HepG2 (cell line): ENCODE data around the gene ADAT3. TPM values are rescaled to one million over a fixed set of nuclear protein-coding genes. Genes with fewer than 3 reads are reported as not detected.

Experiments
- ARNT ChIP-seq: fragments of 450-650 bp; IDR thresholded peaks from 2 replicates; pipeline ENCODE4 v1.6.1; 2017
- BHLHE40 ChIP-seq: IDR thresholded peaks from 2 replicates; pipeline ENCODE4 v1.6.1; 2011; ENCODE audit warnings: low read length, improper control_type of control experiment
- EED ChIP-seq: sonication (generic); formaldehyde crosslinking; IDR thresholded peaks from 2 replicates; pipeline ENCODE4 v1.5.0; 2020; ENCODE audit warnings: mild to moderate bottlenecking, missing genetic modification reagents
- GABPB1 ChIP-seq: IDR thresholded peaks from 2 replicates; pipeline ENCODE4 v1.6.1; 2016; ENCODE audit warnings: mild to moderate bottlenecking, missing genetic modification reagents, moderate library complexity, missing compliant biosample characterization
- HMG20A ChIP-seq: IDR thresholded peaks from 2 replicates; pipeline ENCODE4 v1.6.1; 2016; ENCODE audit warnings: borderline replicate concordance
- JDP2 ChIP-seq: sonication (generic); formaldehyde crosslinking; IDR thresholded peaks from 2 replicates; pipeline ENCODE4 v1.8.1; 2022; ENCODE audit warnings: missing genetic modification reagents, borderline replicate concordance
- MYPOP ChIP-seq: sonication (generic); formaldehyde crosslinking; IDR thresholded peaks from 2 replicates; pipeline ENCODE4 v1.8.1; 2023; ENCODE audit warnings: mild to moderate bottlenecking, moderate library complexity, missing genetic modification reagents
- NFE2 ChIP-seq: sonication (generic); formaldehyde crosslinking; IDR thresholded peaks from 2 replicates; pipeline ENCODE4 v1.4.0; 2020; ENCODE audit warnings: missing genetic modification reagents
- PAWR ChIP-seq: sonication (generic); formaldehyde crosslinking; IDR thresholded peaks from 2 replicates; pipeline ENCODE4 v1.4.0; 2020; ENCODE audit warnings: missing genetic modification reagents, mild to moderate bottlenecking, borderline replicate concordance
- SIX4 ChIP-seq: sonication (generic); formaldehyde crosslinking; IDR thresholded peaks from 2 replicates; pipeline ENCODE4 v1.4.0; 2020; ENCODE audit warnings: missing genetic modification reagents
- SMYD3 ChIP-seq: sonication (generic); formaldehyde crosslinking; IDR thresholded peaks from 2 replicates; pipeline ENCODE4 v1.8.1; 2023; ENCODE audit warnings: mild to moderate bottlenecking, missing genetic modification reagents
- ZBTB39 ChIP-seq: sonication (generic); formaldehyde crosslinking; IDR thresholded peaks from 2 replicates; pipeline ENCODE4 v1.5.0; 2020; ENCODE audit warnings: missing genetic modification reagents
- ZC3H13 ChIP-seq: sonication (generic); formaldehyde crosslinking; IDR thresholded peaks from 2 replicates; pipeline ENCODE4 v1.8.1; 2023; ENCODE audit warnings: mild to moderate bottlenecking, missing genetic modification reagents, moderate library complexity
- ZKSCAN5 ChIP-seq: sonication (generic); formaldehyde crosslinking; IDR thresholded peaks from 2 replicates; pipeline ENCODE4 v1.5.1; 2020; ENCODE audit warnings: mild to moderate bottlenecking, missing genetic modification reagents
- ZMYM3 ChIP-seq: sonication (generic); formaldehyde crosslinking; IDR thresholded peaks from 2 replicates; pipeline ENCODE4 v1.5.1; 2020; ENCODE audit warnings: mild to moderate bottlenecking, missing genetic modification reagents
- ZNF20 ChIP-seq: sonication (generic); formaldehyde crosslinking; IDR thresholded peaks from 2 replicates; pipeline ENCODE4 v1.4.0; 2020; ENCODE audit warnings: mild to moderate bottlenecking, moderate library complexity, missing genetic modification reagents
- ZNF33B ChIP-seq: sonication (generic); formaldehyde crosslinking; IDR thresholded peaks from 2 replicates; pipeline ENCODE4 v1.5.1; 2020; ENCODE audit warnings: mild to moderate bottlenecking, missing genetic modification reagents
- ZNF75D ChIP-seq: sonication (generic); formaldehyde crosslinking; IDR thresholded peaks from 2 replicates; pipeline ENCODE4 v1.8.1; 2023; ENCODE audit warnings: missing genetic modification reagents, mild to moderate bottlenecking, borderline replicate concordance
- ZNF772 ChIP-seq: sonication (generic); formaldehyde crosslinking; IDR thresholded peaks from 2 replicates; pipeline ENCODE4 v1.5.0; 2020; ENCODE audit warnings: mild to moderate bottlenecking, missing genetic modification reagents
- polyA plus RNA-seq, 8 experiments: library from polyadenylated mRNA; depleted of rRNA in 3 of 8; stranded (reverse) in 7 of 8; unstranded in 1 of 8; fragments of >200 nt; fragmentation: Illumina TruSeq in 4 of 8; extraction: Trizol in 4 of 8; gene quantifications; 2 replicates each; pipeline versions ENCODE4 v1.2.1 to v1.2.3, GENCODE V29; 2011 to 2016; ENCODE audit warnings: low read depth in 4 of 8, missing spikeins in 1 of 8, mixed read lengths in 1 of 8; ENCODE audit not compliant: insufficient read depth in 1 of 8
- total RNA-seq, 5 experiments: library from RNA; depleted of rRNA; stranded (reverse); fragments of >200 nt; fragmentation: Illumina TruSeq; extraction: Trizol; gene quantifications; 2 replicates each; pipeline ENCODE4 v1.2.3, GENCODE V29; 2016; ENCODE audit warnings: low read depth in 1 of 5
- TF ChIP-seq, protein P1 (sequence below): sonication (generic); formaldehyde crosslinking; IDR thresholded peaks from 2 replicates; pipeline ENCODE4 v1.4.0; 2020; ENCODE audit warnings: mild to moderate bottlenecking, missing genetic modification reagents
- TF ChIP-seq, protein P2 (sequence below): sonication (generic); formaldehyde crosslinking; IDR thresholded peaks from 2 replicates; pipeline ENCODE4 v1.8.0; 2022; ENCODE audit warnings: mild to moderate bottlenecking, missing genetic modification reagents, moderate library complexity
- TF ChIP-seq, protein P3 (sequence below): sonication (generic); formaldehyde crosslinking; IDR thresholded peaks from 2 replicates; pipeline ENCODE4 v1.4.0; 2020; ENCODE audit warnings: missing genetic modification reagents

Gene ADAT3
- total and polyA plus RNA-seq, 2 of the 13 experiments (the other 11 are each of a cell fraction or from before 2014, with no cell fraction given), result 0.95 to 3.5 TPM

DNA sequence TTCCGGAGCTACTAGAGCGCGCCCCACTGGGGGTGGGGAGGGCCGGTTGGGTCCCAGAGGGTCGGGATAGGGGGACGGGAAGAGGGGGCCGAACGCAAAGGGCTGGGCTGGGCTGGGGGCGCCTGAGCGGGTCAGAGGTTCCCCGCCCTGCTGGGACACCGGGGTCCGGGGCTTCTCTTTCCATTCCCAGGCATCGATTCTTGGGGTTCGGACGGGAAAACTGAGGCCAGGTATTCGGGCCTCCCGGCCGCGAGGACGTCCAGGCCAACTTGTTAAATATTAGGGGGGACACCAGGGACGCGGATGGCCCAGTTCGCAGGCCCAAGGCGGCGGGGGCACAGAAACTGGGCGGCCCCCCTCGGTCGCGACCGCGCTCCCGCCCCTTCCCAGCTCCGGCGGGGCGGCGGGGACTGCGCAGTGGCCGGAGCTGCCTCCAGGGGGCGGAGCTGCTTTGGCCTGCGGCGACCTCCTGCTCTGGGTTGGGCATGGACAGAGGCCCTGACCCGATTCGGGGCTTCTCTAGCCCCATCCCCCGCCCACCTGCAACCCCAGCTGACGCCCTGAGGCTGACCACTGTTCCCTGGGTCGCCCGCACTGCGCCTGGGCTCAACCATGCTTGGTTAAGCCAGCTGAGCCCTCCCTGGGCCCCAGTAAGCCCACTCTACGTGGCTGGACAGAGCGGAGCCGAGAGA lies 40.6 kb upstream of the ADAT3 start (continued):
- TF ChIP-seq, protein P1, sequence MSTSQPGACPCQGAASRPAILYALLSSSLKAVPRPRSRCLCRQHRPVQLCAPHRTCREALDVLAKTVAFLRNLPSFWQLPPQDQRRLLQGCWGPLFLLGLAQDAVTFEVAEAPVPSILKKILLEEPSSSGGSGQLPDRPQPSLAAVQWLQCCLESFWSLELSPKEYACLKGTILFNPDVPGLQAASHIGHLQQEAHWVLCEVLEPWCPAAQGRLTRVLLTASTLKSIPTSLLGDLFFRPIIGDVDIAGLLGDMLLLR (CRISPR knock-in tag), result 0 out of 2 replicates have a peak, but pooled peaks have one; percentile 34
- peak; percentile 15 for TF ChIP-seq GABPB1
- no peak for TF ChIP-seq NFE2
- no peak for TF ChIP-seq ZBTB39
- TF ChIP-seq, protein P2, sequence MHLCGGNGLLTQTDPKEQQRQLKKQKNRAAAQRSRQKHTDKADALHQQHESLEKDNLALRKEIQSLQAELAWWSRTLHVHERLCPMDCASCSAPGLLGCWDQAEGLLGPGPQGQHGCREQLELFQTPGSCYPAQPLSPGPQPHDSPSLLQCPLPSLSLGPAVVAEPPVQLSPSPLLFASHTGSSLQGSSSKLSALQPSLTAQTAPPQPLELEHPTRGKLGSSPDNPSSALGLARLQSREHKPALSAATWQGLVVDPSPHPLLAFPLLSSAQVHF (CRISPR knock-in tag), result peak; percentile 33; the same call in 1 of the 2 replicates
- no peak for TF ChIP-seq EED (CRISPR knock-in tag)
- 0 out of 2 replicates have a peak, but pooled peaks have one; percentile 33 for TF ChIP-seq ZNF772 (CRISPR knock-in tag)
- TF ChIP-seq ZNF33B (CRISPR knock-in tag), result no peak
- TF ChIP-seq SIX4 (CRISPR knock-in tag), result no peak
- TF ChIP-seq ZC3H13, result no peak; the same call in 1 of the 2 replicates
- TF ChIP-seq ARNT, result no peak
- TF ChIP-seq ZNF75D (CRISPR knock-in tag), result no peak
- no peak for TF ChIP-seq ZMYM3
- TF ChIP-seq HMG20A (CRISPR knock-in tag), result no peak
- TF ChIP-seq BHLHE40, result no peak
- TF ChIP-seq ZNF20 (CRISPR knock-in tag), result no peak
- TF ChIP-seq MYPOP (CRISPR knock-in tag), result no peak
- TF ChIP-seq ZKSCAN5 (CRISPR knock-in tag), result no peak
- TF ChIP-seq PAWR (CRISPR knock-in tag), result no peak
- no peak for TF ChIP-seq SMYD3 (CRISPR knock-in tag)
- TF ChIP-seq, protein P3, sequence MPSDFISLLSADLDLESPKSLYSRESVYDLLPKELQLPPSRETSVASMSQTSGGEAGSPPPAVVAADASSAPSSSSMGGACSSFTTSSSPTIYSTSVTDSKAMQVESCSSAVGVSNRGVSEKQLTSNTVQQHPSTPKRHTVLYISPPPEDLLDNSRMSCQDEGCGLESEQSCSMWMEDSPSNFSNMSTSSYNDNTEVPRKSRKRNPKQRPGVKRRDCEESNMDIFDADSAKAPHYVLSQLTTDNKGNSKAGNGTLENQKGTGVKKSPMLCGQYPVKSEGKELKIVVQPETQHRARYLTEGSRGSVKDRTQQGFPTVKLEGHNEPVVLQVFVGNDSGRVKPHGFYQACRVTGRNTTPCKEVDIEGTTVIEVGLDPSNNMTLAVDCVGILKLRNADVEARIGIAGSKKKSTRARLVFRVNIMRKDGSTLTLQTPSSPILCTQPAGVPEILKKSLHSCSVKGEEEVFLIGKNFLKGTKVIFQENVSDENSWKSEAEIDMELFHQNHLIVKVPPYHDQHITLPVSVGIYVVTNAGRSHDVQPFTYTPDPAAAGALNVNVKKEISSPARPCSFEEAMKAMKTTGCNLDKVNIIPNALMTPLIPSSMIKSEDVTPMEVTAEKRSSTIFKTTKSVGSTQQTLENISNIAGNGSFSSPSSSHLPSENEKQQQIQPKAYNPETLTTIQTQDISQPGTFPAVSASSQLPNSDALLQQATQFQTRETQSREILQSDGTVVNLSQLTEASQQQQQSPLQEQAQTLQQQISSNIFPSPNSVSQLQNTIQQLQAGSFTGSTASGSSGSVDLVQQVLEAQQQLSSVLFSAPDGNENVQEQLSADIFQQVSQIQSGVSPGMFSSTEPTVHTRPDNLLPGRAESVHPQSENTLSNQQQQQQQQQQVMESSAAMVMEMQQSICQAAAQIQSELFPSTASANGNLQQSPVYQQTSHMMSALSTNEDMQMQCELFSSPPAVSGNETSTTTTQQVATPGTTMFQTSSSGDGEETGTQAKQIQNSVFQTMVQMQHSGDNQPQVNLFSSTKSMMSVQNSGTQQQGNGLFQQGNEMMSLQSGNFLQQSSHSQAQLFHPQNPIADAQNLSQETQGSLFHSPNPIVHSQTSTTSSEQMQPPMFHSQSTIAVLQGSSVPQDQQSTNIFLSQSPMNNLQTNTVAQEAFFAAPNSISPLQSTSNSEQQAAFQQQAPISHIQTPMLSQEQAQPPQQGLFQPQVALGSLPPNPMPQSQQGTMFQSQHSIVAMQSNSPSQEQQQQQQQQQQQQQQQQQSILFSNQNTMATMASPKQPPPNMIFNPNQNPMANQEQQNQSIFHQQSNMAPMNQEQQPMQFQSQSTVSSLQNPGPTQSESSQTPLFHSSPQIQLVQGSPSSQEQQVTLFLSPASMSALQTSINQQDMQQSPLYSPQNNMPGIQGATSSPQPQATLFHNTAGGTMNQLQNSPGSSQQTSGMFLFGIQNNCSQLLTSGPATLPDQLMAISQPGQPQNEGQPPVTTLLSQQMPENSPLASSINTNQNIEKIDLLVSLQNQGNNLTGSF, result no peak
- no peak for TF ChIP-seq JDP2
